Panc1 (cell line): ENCODE measurements around the gene PHLDB2. TPM values are rescaled to one million over a fixed set of nuclear protein-coding genes. Genes with fewer than 3 reads are reported as not detected.

Experiments used
- ATAC-seq: fragments of 200-7000 bp; cut with Tn5 transposase; 2 replicates; pipeline ENCODE4 v1.9.1; 2020; ENCODE audit warnings: mild to moderate bottlenecking, moderate library complexity
- BruUV-seq: library from RNA; stranded (reverse); fragments of 400-500 nt; replicated peaks from 2 replicates; lab custom pipeline; 2021; lab: Mats Ljungman, UMichigan
- CTCF ChIA-PET: fragments of 300-600 bp; sonication (Branson Sonifier 250); formaldehyde crosslinking; loops from one replicate; lab custom pipeline; 2022; ENCODE audit warnings: antibody characterized with exemption; lab: Charles Lee
- POLR2A ChIA-PET: fragments of 300-600 bp; sonication (Branson Sonifier 250); formaldehyde crosslinking; loops from one replicate; lab custom pipeline; 2022; ENCODE audit warnings: antibody characterized with exemption; lab: Charles Lee
- DNase-seq: peaks from one replicate; pipeline ENCODE4 v3.0.0-alpha.2; 2010; ENCODE audit warnings: low read depth, low spot score
- H3K27ac ChIP-seq: 2 replicates; pipeline ENCODE4 v1.5.1; 2011; ENCODE audit warnings: mild to moderate bottlenecking, low read length, inconsistent platforms
- H3K27me3 ChIP-seq: fragments of 200-500 bp; sonication (Bioruptor generic); 2 replicates; pipeline ENCODE4 v1.6.0; 2014; ENCODE audit warnings: low read length, inconsistent platforms; ENCODE audit not compliant: control insufficient read depth, insufficient read depth
- H3K36me3 ChIP-seq: fragments of 200-500 bp; sonication (Bioruptor generic); 2 replicates; pipeline ENCODE4 v1.5.1; 2014; ENCODE audit warnings: inconsistent platforms, mild to moderate bottlenecking, low read length, moderate library complexity; ENCODE audit not compliant: control insufficient read depth, insufficient read depth
- H3K4me1 ChIP-seq: 2 replicates; pipeline ENCODE4 v1.5.1; 2011; ENCODE audit warnings: inconsistent platforms, mild to moderate bottlenecking, low read length, moderate library complexity; ENCODE audit not compliant: control insufficient read depth, insufficient read depth
- H3K4me3 ChIP-seq, 2 experiments: 2 replicates each; pipeline ENCODE4 v1.5.1; 2011 to 2012; ENCODE audit warnings: low read depth in 2 of 2, low read length in 2 of 2, mild to moderate bottlenecking in 2 of 2, inconsistent platforms in 1 of 2, moderate library complexity in 1 of 2
- H3K9me3 ChIP-seq: fragments of 200-500 bp; sonication (Bioruptor generic); 2 replicates; pipeline ENCODE4 v1.5.1; 2014; ENCODE audit warnings: low read depth, mild to moderate bottlenecking, inconsistent platforms, low read length, moderate library complexity; ENCODE audit not compliant: control insufficient read depth, insufficient read depth
- CTCF ChIP-seq: fragments of 450-650 bp; IDR thresholded peaks from 2 replicates; pipeline ENCODE4 v1.5.1; 2017; ENCODE audit warnings: mild to moderate bottlenecking
- POLR2AphosphoS5 ChIP-seq: IDR thresholded peaks from 2 replicates; pipeline ENCODE4 v1.6.1; 2012; ENCODE audit warnings: mild to moderate bottlenecking, low read depth, low read length, moderate library complexity
- REST ChIP-seq, 2 experiments: IDR thresholded peaks; 2 replicates each; pipeline ENCODE4 v1.6.1; 2011 to 2012; ENCODE audit warnings: low read depth in 2 of 2, control low read depth in 1 of 2, low read length in 1 of 2, mild to moderate bottlenecking in 1 of 2, moderate library complexity in 1 of 2; ENCODE audit not compliant: insufficient read depth in 1 of 2
- SIN3A ChIP-seq: IDR thresholded peaks from 2 replicates; pipeline ENCODE4 v1.6.1; 2012; ENCODE audit warnings: low read depth, mild to moderate bottlenecking, low read length, moderate library complexity, borderline replicate concordance; ENCODE audit not compliant: insufficient read depth
- TCF7L2 ChIP-seq: IDR thresholded peaks from 2 replicates; pipeline ENCODE4 v1.6.1; 2011; ENCODE audit warnings: mild to moderate bottlenecking, low read depth, low read length, inconsistent platforms
- in situ Hi-C: cut with HindIII; loops from 2 replicates; pipeline ENCODE4 v1.10.0; 2016; ENCODE audit warnings: low sequenced_read_pairs, low pct_unique_long_range_greater_than_20kb
- intact Hi-C: fragments of 100-400 bp; cut with micrococcal nuclease; formaldehyde crosslinking; loops from one replicate; pipeline ENCODE4 v1.10.0; 2022; ENCODE audit not compliant: unreplicated experiment
- total RNA-seq: library from RNA; stranded (reverse); gene quantifications from one replicate; pipeline ENCODE4 v1.2.1, GENCODE V29; 2021; ENCODE audit not compliant: unreplicated experiment

The PHLDB2 gene
- total RNA-seq, 1 experiment from 2014 or later, result 11.3 TPM

GRCh38 chr3:111968319-111969054 lies 109.4 kb downstream of the PHLDB2 start:
- 0 out of 2 replicates have a peak, but pooled peaks cover 3% of the 10 kb centered on the region for H3K27me3 ChIP-seq
- no peak overlapping the region for H3K27ac ChIP-seq
- intact Hi-C loops (no loop called here), in situ Hi-C loops (no loop called here)
- ChIA-PET CTCF (interaction anchor here (0.6 to 1.7 kb wide), 4 partner anchors 10 to 264 kb away, joined by 3 to 17 read pairs (median 7); partner anchors contain the start of gene ABHD10), POLR2A (no interaction called here)
- no peaks in the 10 kb centered on the region for H3K9me3 ChIP-seq
- DNase-seq (no peak), ATAC-seq (no peak)
- TF ChIP-seq TCF7L2 (no peak), CTCF (no peak), SIN3A (no peak), POLR2AphosphoS5 (no peak), REST (IDR thresholded peaks at IDR 0.05; ENCODE audit: insufficient read depth in 1 of 2, low read depth in 2 of 2, low read length in 1 of 2) (no peak)
- no peaks in the 10 kb centered on the region for H3K4me1 ChIP-seq
- H3K36me3 ChIP-seq, result no peaks in the 10 kb centered on the region
- no TSS peak for BruUV-seq
- H3K4me3 ChIP-seq, result no peak overlapping the region

GRCh38 chr3:111970376-111970775 lies 111.3 kb downstream of the PHLDB2 start:
- BruUV-seq, result no TSS peak
- Histone ChIP-seq H3K4me3 (no peak overlapping the region), H3K9me3 (no peaks in the 10 kb centered on the region), H3K27ac (no peak overlapping the region), H3K4me1 (no peaks in the 10 kb centered on the region), H3K27me3 (peaks cover 6% of the 10 kb centered on the region; the same call in 1 of the 2 replicates), H3K36me3 (no peaks in the 10 kb centered on the region)
- in situ Hi-C loops, result no loop called here
- TF ChIP-seq POLR2AphosphoS5 (no peak), SIN3A (no peak), CTCF (no peak), TCF7L2 (no peak)
- intact Hi-C loops, result no loop called here
- ATAC-seq, result no peak
- ChIA-PET POLR2A (no interaction called here), CTCF (interaction anchor here (2.2 kb wide), 1 partner anchor 254 kb away, joined by 8 read pairs; no protein-coding TSS in a partner anchor)
- DNase-seq, result no peak
